WTC11 (cell line): Measurements from ENCODE around the gene PRSS53.

ENCODE experiments used
- CTCF ChIP-seq: fragments of 200-600 bp; IDR thresholded peaks from 2 replicates; pipeline ENCODE4 v1.8.0; 2022; ENCODE audit warnings: antibody characterized with exemption
- NFE2L1 ChIP-seq: sonication (generic); formaldehyde crosslinking; IDR thresholded peaks from 2 replicates; pipeline ENCODE4 v1.8.1; 2023; ENCODE audit warnings: missing genetic modification reagents

- no peak for TF ChIP-seq NFE2L1 (CRISPR knock-in tag)
- no peak for TF ChIP-seq CTCF
Measured at GRCh38 chr16:31074814-31075183, 13.9 kb downstream of the PRSS53 start.
